Measurements from ENCODE around the gene KNL1. TPM values are rescaled to one million over a fixed set of nuclear protein-coding genes. Genes with fewer than 3 reads are reported as not detected.

The KNL1 gene, protein sequence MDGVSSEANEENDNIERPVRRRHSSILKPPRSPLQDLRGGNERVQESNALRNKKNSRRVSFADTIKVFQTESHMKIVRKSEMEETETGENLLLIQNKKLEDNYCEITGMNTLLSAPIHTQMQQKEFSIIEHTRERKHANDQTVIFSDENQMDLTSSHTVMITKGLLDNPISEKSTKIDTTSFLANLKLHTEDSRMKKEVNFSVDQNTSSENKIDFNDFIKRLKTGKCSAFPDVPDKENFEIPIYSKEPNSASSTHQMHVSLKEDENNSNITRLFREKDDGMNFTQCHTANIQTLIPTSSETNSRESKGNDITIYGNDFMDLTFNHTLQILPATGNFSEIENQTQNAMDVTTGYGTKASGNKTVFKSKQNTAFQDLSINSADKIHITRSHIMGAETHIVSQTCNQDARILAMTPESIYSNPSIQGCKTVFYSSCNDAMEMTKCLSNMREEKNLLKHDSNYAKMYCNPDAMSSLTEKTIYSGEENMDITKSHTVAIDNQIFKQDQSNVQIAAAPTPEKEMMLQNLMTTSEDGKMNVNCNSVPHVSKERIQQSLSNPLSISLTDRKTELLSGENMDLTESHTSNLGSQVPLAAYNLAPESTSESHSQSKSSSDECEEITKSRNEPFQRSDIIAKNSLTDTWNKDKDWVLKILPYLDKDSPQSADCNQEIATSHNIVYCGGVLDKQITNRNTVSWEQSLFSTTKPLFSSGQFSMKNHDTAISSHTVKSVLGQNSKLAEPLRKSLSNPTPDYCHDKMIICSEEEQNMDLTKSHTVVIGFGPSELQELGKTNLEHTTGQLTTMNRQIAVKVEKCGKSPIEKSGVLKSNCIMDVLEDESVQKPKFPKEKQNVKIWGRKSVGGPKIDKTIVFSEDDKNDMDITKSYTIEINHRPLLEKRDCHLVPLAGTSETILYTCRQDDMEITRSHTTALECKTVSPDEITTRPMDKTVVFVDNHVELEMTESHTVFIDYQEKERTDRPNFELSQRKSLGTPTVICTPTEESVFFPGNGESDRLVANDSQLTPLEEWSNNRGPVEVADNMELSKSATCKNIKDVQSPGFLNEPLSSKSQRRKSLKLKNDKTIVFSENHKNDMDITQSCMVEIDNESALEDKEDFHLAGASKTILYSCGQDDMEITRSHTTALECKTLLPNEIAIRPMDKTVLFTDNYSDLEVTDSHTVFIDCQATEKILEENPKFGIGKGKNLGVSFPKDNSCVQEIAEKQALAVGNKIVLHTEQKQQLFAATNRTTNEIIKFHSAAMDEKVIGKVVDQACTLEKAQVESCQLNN (N-terminal part only)
- 3.8 to 8.3 TPM (median 6.8 TPM) in 5 replicates for total RNA-seq (2022; extraction: Qiagen RNA extraction; ENCODE audit: low read depth)

DNA sequence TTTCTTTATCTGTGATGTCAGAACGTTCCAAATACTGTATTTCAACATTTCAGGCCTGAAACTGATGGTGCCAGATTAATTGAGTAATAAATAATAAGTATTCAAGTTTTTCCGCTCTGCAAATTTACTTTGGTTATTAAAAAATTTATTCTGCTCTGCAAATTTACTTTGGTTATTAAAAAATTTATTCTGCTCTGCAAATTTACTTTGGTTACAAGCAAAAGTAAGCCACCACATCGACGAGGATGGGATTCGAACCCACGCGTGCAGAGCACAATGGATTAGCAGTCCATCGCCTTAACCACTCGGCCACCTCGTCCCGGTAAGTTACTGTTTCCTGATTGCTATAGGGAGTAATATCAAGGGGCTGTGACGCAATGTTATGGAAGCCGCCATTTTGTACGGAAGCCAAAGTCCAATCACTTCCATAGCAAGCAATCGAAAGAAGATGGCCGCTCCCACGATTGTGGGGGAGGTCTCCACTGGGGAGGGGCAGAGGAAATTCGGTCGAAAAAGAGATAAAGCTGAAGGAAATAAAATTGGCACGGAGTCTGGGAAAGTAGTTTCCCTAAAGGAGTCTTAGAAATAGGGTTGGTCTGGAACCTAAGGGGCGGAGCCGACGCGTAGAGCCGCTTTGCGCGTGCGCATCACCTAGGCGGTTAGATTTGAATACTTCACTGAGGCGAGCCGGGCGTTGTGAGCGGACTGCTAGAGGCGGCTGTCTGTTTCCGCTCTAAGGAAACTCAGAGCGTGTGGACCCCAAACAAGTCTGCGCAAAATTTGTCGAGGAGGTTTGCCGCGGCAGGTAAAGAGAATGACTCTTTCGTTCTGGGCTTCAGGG lies at the start of gene KNL1:
Gene KNL1, plus strand, starts transcription at position 662 of the 841 bp plus-strand sequence. CDS start 8,683 bp downstream, outside the sequence.

DNA sequence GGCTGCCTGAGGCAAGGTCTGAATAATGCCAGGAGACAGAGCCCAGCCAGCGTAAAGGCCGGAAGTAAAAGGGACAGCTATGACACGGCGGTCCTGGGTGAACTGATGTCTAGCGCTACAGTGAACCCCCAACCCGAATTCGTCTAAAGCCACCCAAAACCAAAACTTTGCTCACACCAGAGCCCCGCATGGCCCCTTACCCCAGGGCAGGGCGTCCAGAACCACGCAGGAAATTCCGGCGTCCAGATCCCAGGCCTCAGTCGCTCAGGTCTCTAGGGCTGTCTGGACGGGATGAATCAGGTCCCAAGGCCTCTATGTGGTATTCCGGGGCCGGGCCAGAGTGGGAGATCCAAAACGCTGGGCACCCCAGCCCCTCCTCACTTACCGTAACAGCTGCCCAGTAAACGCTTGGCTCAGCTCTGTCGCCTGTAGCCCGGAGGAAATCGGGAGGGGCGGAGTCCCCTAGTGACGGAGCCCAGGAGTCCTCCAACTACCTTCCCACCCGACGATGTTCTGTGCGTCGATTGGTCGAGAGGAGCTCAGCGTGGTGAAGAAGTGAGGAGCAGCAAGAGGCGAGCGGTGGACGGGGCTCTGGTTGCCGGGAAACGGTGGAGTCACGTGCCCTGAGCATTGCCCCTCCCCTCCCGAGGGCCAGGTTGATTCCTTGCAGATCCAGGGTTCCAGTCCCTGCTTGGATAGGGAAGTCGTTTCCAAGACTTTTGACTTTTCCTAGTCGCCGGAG lies 29.3 kb upstream of the KNL1 start, which contains the start of gene CCDC32:
Gene CCDC32, minus strand, starts transcription at position 452 of the 742 bp plus-strand sequence. CDS start 2,027 bp downstream, outside the sequence.

DNA sequence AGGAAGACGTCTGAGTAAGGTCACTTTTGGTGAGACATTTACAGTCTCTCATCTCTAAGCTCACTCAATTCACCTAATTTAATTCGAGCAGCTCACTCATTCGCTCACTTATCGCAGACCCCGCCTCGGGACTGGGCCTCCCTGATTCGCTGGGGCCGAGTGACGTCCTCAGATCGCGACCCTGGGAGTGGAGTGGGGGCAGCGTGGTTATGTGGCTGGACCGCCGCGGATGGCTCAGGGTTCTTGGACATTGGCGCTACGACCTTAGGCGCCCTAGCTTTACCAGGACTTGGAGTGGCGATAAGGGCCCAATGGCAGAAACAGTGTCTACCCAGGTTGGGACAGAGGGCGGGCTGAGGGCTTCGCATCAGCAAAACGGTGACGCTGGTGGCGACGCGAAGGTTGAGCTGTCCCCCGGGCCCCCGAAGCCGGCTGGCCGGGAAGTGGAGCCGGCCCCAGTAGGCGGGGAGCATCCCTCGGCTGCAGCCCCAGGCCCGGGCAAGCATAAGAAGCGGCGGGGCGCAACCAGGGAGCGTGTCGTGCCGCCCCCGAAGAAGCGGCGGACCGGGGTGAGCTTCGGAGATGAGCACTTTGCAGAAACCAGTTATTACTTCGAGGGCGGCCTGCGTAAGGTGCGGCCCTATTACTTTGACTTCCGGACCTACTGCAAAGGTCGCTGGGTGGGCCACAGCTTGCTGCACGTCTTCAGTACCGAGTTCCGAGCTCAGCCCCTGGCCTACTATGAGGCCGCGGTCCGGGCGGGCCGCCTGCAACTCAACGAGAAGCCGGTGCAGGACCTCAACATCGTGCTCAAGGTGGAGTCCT lies 24.7 kb upstream of the KNL1 start, which contains the start of gene RPUSD2:
Gene RPUSD2, plus strand, starts transcription at position 171 of the 825 bp plus-strand sequence. Its CDS starts 39 bp downstream, at position 210.

DNA sequence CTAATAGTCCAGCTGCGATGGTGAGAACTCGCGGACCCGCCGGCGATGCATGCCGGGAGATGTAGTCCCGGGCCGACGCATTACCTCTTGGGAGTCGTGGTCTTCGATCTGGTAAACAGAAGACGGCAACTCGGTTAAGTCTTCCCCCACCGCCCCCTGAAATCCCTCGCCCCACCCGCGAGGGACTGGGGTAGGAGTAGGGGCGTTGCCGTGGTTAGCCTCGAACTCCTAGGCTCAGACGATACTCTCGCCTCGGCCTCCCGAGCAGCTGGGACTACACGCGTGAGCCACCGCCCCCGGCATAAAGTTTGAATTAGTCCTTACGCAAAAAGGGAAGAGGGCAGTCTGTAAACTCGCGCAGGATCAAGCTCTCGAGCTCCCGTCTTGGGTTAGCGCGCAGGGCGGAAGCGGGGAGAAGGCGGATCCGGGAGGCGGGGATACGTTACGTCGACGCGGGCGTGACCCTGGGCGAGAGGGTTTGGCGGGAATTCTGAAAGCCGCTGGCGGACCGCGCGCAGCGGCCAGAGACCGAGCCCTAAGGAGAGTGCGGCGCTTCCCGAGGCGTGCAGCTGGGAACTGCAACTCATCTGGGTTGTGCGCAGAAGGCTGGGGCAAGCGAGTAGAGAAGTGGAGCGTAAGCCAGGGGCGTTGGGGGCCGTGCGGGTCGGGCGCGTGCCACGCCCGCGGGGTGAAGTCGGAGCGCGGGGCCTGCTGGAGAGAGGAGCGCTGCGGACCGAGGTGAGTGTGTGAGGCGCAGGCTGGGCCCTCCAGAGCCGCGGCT lies 100.8 kb downstream of the KNL1 start, which contains the start of gene RAD51:
Gene RAD51, plus strand, starts transcription at position 487 of the 781 bp plus-strand sequence. CDS start 3,585 bp downstream, outside the sequence.

Other genes with a start within 250 kb of the KNL1 start
- gene PHGR1, start 243.2 kb upstream of the KNL1 start, total RNA-seq (2022; extraction: Qiagen RNA extraction; ENCODE audit: low read depth): not detected in 5 replicates
- 0.25 to 3.3 TPM (median 1.6 TPM) in 5 replicates for gene DISP2, start 236.0 kb upstream of the KNL1 start, total RNA-seq (2022; extraction: Qiagen RNA extraction; ENCODE audit: low read depth)
- 43.5 to 65.7 TPM (median 44.9 TPM) in 5 replicates for gene KNSTRN, start 211.5 kb upstream of the KNL1 start, total RNA-seq (2022; extraction: Qiagen RNA extraction; ENCODE audit: low read depth)
- 8.7 to 13.0 TPM (median 11.9 TPM) in 5 replicates for gene IVD, start 188.5 kb upstream of the KNL1 start, total RNA-seq (2022; extraction: Qiagen RNA extraction; ENCODE audit: low read depth)
- 9.1 to 12.4 TPM (median 11.5 TPM) in 5 replicates for gene BAHD1, start 153.3 kb upstream of the KNL1 start, total RNA-seq (2022; extraction: Qiagen RNA extraction; ENCODE audit: low read depth)
- gene CHST14, start 123.3 kb upstream of the KNL1 start, total RNA-seq (2022; extraction: Qiagen RNA extraction; ENCODE audit: low read depth): 13.0 to 21.4 TPM (median 18.1 TPM) in 5 replicates
- gene CCDC32, start 29.2 kb upstream of the KNL1 start, total RNA-seq (2022; extraction: Qiagen RNA extraction; ENCODE audit: low read depth): 14.5 to 27.4 TPM (median 16.9 TPM) in 5 replicates
- gene RPUSD2, start 24.9 kb upstream of the KNL1 start, total RNA-seq (2022; extraction: Qiagen RNA extraction; ENCODE audit: low read depth): 13.2 to 16.3 TPM (median 15.1 TPM) in 5 replicates
- gene RAD51, start 100.9 kb downstream of the KNL1 start, total RNA-seq (2022; extraction: Qiagen RNA extraction; ENCODE audit: low read depth): 17.8 to 23.9 TPM (median 18.4 TPM) in 5 replicates
- gene RMDN3, start 161.0 kb downstream of the KNL1 start, total RNA-seq (2022; extraction: Qiagen RNA extraction; ENCODE audit: low read depth): 19.7 to 24.4 TPM (median 23.3 TPM) in 5 replicates
- 5.7 to 8.8 TPM (median 7.0 TPM) in 5 replicates for gene GCHFR, start 169.8 kb downstream of the KNL1 start, total RNA-seq (2022; extraction: Qiagen RNA extraction; ENCODE audit: low read depth)
- 0.06 to 0.16 TPM (median 0.10 TPM) in 4 of 5 replicates, not detected in the other for gene C15orf62, start 175.7 kb downstream of the KNL1 start, total RNA-seq (2022; extraction: Qiagen RNA extraction; ENCODE audit: low read depth)
- gene ZFYVE19, start 212.8 kb downstream of the KNL1 start, total RNA-seq (2022; extraction: Qiagen RNA extraction; ENCODE audit: low read depth): 11.6 to 20.5 TPM (median 16.4 TPM) in 5 replicates
- 21.9 to 31.5 TPM (median 24.8 TPM) in 5 replicates for gene DNAJC17, start 213.2 kb downstream of the KNL1 start, total RNA-seq (2022; extraction: Qiagen RNA extraction; ENCODE audit: low read depth)
- gene PPP1R14D, start 234.5 kb downstream of the KNL1 start, total RNA-seq (2022; extraction: Qiagen RNA extraction; ENCODE audit: low read depth): 0.24 to 0.41 TPM in 2 of 5 replicates, not detected in the others
- gene SPINT1, start 249.8 kb downstream of the KNL1 start, total RNA-seq (2022; extraction: Qiagen RNA extraction; ENCODE audit: low read depth): 0.66 to 1.5 TPM (median 1.1 TPM) in 5 replicates